GM12878 (cell line): Measurements from ENCODE around the gene CCM2. TPM values are rescaled to one million over a fixed set of nuclear protein-coding genes. Genes with fewer than 3 reads are reported as not detected.
A peak's percentile ranks its signal among the peaks of the same experiment; 100 is the strongest.

Experiments
- GABPA ChIP-seq: IDR thresholded peaks from 2 replicates; pipeline ENCODE4 v1.6.1; 2014; ENCODE audit warnings: antibody characterized with exemption, low read depth, mild to moderate bottlenecking, inconsistent platforms
- IKZF2 ChIP-seq, 2 experiments: fragments of 450-650 bp; IDR thresholded peaks; 2 replicates each; pipeline ENCODE4 v1.6.1; 2017; ENCODE audit warnings: mild to moderate bottlenecking in 2 of 2, moderate library complexity in 2 of 2
- NFIC ChIP-seq: IDR thresholded peaks from 2 replicates; pipeline ENCODE4 v1.6.1; 2012; ENCODE audit warnings: low read depth, mild to moderate bottlenecking, inconsistent platforms, low read length, moderate library complexity
- ZNF384 ChIP-seq: IDR thresholded peaks from 2 replicates; pipeline ENCODE4 v1.6.1; 2012; ENCODE audit warnings: low read depth, mild to moderate bottlenecking, low read length, improper control_type of control experiment, borderline replicate concordance
- polyA plus RNA-seq, 11 experiments: library from polyadenylated mRNA; depleted of rRNA in 4 of 11; unstranded in 6 of 11; stranded (reverse) in 5 of 11; fragments of >200 nt; fragmentation: Nextera tagmentation in 4 of 11; fragmentation: Illumina TruSeq in 1 of 11; extraction: Ambion mirVana in 4 of 11; extraction: Trizol in 1 of 11; gene quantifications; 1 replicate in 1 of 11; 2 replicates in 10 of 11; pipeline versions ENCODE4 v1.2.1 to v1.2.3, GENCODE V29; 2011 to 2016; ENCODE audit warnings: inconsistent platforms in 2 of 11, missing spikeins in 2 of 11, low read depth in 1 of 11
- total RNA-seq, 4 experiments: library from RNA; depleted of rRNA in 3 of 4; stranded (reverse); fragments of >200 nt in 3 of 4; fragmentation: Illumina TruSeq in 1 of 4; extraction: Trizol in 1 of 4; gene quantifications; 2 replicates each; pipeline versions ENCODE4 v1.2.1 to v1.2.3, GENCODE V29; 2013 to 2021
- TF ChIP-seq, protein P1 (sequence below): fragments of 450-650 bp; formaldehyde crosslinking; IDR thresholded peaks from 2 replicates; pipeline ENCODE4 v1.4.0; 2020; ENCODE audit warnings: mild to moderate bottlenecking, moderate library complexity
- TF ChIP-seq, protein P2 (sequence below): fragments of 450-650 bp; formaldehyde crosslinking; IDR thresholded peaks from 2 replicates; pipeline ENCODE4 v1.5.0; 2022; ENCODE audit warnings: mild to moderate bottlenecking, missing genetic modification characterization

Gene CCM2
- total and polyA plus RNA-seq, 10 of the 15 experiments (the other 5 are each of a cell fraction or from before 2014, with no cell fraction given): 1.00 to 82.3 (median 48.7) TPM

DNA sequence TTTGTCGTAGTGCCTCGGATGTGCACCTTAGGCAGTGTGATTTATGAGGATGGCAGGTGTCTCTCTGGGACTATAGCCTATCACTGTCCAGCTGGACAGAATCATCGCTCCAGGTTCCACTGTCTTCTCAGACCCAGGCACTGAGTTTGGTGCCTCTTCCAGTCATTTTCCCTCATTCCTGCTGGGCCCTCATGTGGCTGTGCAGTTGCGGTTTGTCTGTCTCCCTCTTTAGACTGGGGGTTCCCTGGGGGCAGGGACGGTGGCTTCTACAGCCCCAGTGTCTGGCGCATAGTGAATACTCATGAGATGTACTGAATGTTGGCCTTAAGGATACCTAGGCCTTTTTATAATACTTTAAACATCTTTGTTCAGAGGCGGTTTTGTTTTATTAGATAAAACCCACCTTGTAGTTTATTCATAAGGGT is 28.9 kb downstream of the CCM2 start (continued):
- TF ChIP-seq NFIC: no peak
- TF ChIP-seq, protein P1, sequence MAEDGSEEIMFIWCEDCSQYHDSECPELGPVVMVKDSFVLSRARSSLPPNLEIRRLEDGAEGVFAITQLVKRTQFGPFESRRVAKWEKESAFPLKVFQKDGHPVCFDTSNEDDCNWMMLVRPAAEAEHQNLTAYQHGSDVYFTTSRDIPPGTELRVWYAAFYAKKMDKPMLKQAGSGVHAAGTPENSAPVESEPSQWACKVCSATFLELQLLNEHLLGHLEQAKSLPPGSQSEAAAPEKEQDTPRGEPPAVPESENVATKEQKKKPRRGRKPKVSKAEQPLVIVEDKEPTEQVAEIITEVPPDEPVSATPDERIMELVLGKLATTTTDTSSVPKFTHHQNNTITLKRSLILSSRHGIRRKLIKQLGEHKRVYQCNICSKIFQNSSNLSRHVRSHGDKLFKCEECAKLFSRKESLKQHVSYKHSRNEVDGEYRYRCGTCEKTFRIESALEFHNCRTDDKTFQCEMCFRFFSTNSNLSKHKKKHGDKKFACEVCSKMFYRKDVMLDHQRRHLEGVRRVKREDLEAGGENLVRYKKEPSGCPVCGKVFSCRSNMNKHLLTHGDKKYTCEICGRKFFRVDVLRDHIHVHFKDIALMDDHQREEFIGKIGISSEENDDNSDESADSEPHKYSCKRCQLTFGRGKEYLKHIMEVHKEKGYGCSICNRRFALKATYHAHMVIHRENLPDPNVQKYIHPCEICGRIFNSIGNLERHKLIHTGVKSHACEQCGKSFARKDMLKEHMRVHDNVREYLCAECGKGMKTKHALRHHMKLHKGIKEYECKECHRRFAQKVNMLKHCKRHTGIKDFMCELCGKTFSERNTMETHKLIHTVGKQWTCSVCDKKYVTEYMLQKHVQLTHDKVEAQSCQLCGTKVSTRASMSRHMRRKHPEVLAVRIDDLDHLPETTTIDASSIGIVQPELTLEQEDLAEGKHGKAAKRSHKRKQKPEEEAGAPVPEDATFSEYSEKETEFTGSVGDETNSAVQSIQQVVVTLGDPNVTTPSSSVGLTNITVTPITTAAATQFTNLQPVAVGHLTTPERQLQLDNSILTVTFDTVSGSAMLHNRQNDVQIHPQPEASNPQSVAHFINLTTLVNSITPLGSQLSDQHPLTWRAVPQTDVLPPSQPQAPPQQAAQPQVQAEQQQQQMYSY (CRISPR knock-in tag): no peak
- TF ChIP-seq, protein P2, sequence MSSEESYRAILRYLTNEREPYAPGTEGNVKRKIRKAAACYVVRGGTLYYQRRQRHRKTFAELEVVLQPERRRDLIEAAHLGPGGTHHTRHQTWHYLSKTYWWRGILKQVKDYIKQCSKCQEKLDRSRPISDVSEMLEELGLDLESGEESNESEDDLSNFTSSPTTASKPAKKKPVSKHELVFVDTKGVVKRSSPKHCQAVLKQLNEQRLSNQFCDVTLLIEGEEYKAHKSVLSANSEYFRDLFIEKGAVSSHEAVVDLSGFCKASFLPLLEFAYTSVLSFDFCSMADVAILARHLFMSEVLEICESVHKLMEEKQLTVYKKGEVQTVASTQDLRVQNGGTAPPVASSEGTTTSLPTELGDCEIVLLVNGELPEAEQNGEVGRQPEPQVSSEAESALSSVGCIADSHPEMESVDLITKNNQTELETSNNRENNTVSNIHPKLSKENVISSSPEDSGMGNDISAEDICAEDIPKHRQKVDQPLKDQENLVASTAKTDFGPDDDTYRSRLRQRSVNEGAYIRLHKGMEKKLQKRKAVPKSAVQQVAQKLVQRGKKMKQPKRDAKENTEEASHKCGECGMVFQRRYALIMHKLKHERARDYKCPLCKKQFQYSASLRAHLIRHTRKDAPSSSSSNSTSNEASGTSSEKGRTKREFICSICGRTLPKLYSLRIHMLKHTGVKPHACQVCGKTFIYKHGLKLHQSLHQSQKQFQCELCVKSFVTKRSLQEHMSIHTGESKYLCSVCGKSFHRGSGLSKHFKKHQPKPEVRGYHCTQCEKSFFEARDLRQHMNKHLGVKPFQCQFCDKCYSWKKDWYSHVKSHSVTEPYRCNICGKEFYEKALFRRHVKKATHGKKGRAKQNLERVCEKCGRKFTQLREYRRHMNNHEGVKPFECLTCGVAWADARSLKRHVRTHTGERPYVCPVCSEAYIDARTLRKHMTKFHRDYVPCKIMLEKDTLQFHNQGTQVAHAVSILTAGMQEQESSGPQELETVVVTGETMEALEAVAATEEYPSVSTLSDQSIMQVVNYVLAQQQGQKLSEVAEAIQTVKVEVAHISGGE (CRISPR knock-in tag): no peak
- no peak for TF ChIP-seq GABPA
- TF ChIP-seq ZNF384: 0 out of 2 replicates have a peak, but pooled peaks have one; percentile 2
- no peak for TF ChIP-seq IKZF2 (IDR thresholded peaks at IDR 0.05)
- TF ChIP-seq, all 136 proteins: peak for 3
